Mucosa of descending colon (tissue), 3 donors: ENCODE data around the gene MYO18B. TPM values are rescaled to one million over a fixed set of nuclear protein-coding genes. Genes with fewer than 3 reads are reported as not detected.

ENCODE experiments used
- ATAC-seq: fragments of 200-7000 bp; cut with Tn5 transposase; one replicate; pipeline ENCODE4 v1.9.1; 2020; ENCODE audit warnings: mild to moderate bottlenecking, moderate library complexity
- DNase-seq, 3 donors: peaks; one replicate each; pipeline ENCODE4 v3.0.0-alpha.2; 2020
- H3K36me3 ChIP-seq: fragments of 200-600 bp; one replicate; pipeline ENCODE4 v1.8.0; 2021; ENCODE audit warnings: low read depth, mild to moderate bottlenecking
- H3K4me1 ChIP-seq: fragments of 200-600 bp; one replicate; pipeline ENCODE4 v1.8.0; 2021; ENCODE audit warnings: low read depth, mild to moderate bottlenecking
- H3K4me3 ChIP-seq: fragments of 200-600 bp; one replicate; pipeline ENCODE4 v1.8.0; 2021; ENCODE audit warnings: mild to moderate bottlenecking
- H3K9me3 ChIP-seq: fragments of 200-600 bp; one replicate; pipeline ENCODE4 v1.8.0; 2021; ENCODE audit warnings: mild to moderate bottlenecking
- intact Hi-C, 2 donors: fragments of 100-400 bp; cut with DNase I in 1 of 2; cut with micrococcal nuclease in 1 of 2; formaldehyde crosslinking; loops; one replicate each; pipeline versions ENCODE4 v1.11.0 to v1.11.1; 2022; cut with DNase I, micrococcal nuclease
- total RNA-seq, 3 donors: library from RNA; stranded (reverse); fragmentation: NEBNext Ultra II Directional in 2 of 3; extraction: Animal tissue kit (Norgen Biotek cat#: 25700) in 2 of 3; gene quantifications; one replicate each; pipeline versions ENCODE4 v1.2.1 to v1.2.4, GENCODE V29; 2021 to 2023
- TF ChIP-seq, protein P1 (sequence below): fragments of 200-600 bp; IDR thresholded peaks from one replicate; pipeline ENCODE4 v1.8.0; 2022; ENCODE audit warnings: antibody characterized with exemption, mild to moderate bottlenecking
- donor health status: DM: no; HTN: no; CAD: no; lungs with moderate emphysema.
- donor health status: DM: no; HTN: no; CAD: no.
- donor health status: DM: no; HTN: yes; CAD: no.

MYO18B gene
- total RNA-seq, 3 donors from 2014 or later, result 0.03 to 0.17 (median 0.12) TPM

DNA sequence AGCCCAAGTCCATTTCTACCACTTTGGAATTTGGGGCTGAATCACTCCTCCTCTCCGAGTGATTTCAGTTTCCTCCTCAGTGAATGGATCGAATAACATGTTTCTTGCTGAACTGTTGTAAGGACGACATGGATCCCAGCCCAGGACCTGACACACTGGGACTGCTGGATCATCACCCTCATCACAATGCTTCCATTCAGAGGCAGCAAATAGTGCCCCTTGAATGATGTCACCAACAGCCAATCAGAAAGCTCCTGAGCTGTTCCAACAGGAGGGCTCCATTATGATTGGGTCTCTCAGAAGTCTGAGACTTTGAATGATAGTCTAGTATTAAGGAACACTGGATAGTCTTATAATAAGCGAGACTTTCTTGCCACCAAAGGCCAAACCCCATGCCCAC, 158.9 kb downstream of the MYO18B start:
- Histone ChIP-seq H3K4me3 (no peak overlapping the region), H3K4me1 (no peaks in the 10 kb centered on the region), H3K9me3 (no peaks in the 10 kb centered on the region), H3K36me3 (no peaks in the 10 kb centered on the region)
- DNase-seq (no peak), ATAC-seq (no peak)
- intact Hi-C loops, result no loop called here
- TF ChIP-seq, protein P1, sequence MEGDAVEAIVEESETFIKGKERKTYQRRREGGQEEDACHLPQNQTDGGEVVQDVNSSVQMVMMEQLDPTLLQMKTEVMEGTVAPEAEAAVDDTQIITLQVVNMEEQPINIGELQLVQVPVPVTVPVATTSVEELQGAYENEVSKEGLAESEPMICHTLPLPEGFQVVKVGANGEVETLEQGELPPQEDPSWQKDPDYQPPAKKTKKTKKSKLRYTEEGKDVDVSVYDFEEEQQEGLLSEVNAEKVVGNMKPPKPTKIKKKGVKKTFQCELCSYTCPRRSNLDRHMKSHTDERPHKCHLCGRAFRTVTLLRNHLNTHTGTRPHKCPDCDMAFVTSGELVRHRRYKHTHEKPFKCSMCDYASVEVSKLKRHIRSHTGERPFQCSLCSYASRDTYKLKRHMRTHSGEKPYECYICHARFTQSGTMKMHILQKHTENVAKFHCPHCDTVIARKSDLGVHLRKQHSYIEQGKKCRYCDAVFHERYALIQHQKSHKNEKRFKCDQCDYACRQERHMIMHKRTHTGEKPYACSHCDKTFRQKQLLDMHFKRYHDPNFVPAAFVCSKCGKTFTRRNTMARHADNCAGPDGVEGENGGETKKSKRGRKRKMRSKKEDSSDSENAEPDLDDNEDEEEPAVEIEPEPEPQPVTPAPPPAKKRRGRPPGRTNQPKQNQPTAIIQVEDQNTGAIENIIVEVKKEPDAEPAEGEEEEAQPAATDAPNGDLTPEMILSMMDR, result no peak

DNA sequence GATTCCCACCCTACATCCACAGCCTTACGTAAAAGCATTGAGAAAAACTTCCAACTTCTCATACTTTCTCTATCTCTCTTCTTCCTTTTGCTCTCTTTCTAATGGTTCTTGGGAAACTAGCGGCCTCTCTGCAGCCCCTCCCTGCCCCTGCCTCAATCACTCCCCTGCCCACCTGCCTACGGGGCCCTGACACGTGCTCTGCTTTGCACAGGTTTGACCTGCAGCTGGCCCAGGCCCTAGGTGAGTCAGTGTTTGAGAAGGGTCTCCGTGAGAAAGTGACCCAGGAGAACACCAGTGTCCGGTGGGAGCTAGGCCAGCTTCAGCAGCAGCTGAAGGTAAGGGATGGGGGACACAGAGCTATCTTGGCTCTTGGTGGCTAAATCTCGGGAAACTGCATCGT, 160.4 kb downstream of the MYO18B start:
- DNase-seq (no peak), ATAC-seq (no peak)
- no peaks in the 10 kb centered on the region for H3K36me3 ChIP-seq
- intact Hi-C loops, result no loop called here
- no peaks in the 10 kb centered on the region for H3K9me3 ChIP-seq
- no peak overlapping the region for H3K4me3 ChIP-seq
- TF ChIP-seq, protein P1, result no peak
- H3K4me1 ChIP-seq, result no peaks in the 10 kb centered on the region

DNA sequence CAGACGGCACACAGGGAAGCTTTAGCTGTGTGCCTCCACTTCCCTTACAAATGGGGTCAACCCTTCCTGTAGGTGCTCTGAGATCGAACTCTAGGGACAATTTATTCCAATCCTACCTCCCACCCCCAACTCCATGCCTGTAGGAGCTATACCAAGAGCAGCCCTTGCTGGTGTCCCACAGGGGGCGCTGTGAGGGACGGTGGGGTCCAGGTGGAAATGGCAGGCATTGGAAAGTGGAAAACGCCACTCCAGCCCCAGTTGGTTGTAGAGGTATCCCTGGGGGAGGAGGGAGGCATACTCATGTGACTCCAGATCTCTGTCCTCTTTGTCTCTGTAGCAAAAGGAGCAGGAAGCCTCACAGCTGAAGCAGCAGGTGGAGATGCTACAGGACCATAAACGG, 161.3 kb downstream of the MYO18B start:
- TF ChIP-seq, protein P1, result no peak
- H3K4me1 ChIP-seq, result no peaks in the 10 kb centered on the region
- intact Hi-C loops, result no loop called here
- H3K9me3 ChIP-seq, result no peaks in the 10 kb centered on the region
- H3K4me3 ChIP-seq, result no peak overlapping the region
- DNase-seq (no peak), ATAC-seq (no peak)
- no peaks in the 10 kb centered on the region for H3K36me3 ChIP-seq

DNA sequence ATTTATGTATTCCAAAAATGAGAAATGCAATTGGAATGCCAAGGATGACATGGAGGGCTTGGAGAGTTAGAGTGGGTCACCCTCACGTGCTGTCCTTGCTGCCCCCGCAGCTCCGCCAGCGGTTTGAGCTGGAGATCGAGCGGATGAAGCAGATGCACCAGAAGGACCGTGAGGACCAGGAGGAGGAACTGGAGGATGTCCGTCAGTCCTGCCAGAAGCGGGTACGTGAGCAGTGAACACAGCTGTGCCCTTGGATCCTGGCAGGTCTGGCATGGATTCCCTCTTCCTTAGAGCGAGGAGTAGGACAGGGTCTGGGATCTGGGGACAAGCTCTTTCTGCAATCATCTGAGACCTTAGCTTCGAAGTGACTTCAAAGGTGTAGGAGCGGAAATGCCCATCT, 166.2 kb downstream of the MYO18B start:
- DNase-seq, result no peak
- Histone ChIP-seq H3K9me3 (no peaks in the 10 kb centered on the region), H3K36me3 (no peaks in the 10 kb centered on the region), H3K4me3 (no peak overlapping the region), H3K4me1 (no peaks in the 10 kb centered on the region)
- TF ChIP-seq, protein P1, result no peak
- intact Hi-C loops, result no loop called here
- ATAC-seq, result no peak

DNA sequence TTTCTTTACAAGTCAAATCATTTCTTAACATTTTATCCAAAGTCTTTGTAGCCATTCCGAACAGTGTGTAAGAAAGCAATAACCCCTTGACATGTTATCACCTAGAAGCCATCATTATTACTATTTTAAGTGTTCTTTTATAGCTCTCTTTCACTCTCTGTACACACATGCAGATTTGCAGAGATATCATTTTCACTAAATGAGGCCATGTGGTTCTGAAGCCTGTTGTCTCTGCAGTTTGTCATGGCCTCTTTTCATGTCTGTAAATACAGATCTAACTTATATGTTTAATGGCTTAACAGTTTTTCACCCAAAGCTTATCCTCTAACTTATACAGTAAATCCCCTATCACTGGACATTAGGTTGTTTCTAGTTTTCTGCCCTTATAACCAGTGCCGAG, 166.8 kb downstream of the MYO18B start:
- intact Hi-C loops, result no loop called here
- H3K4me1 ChIP-seq, result no peaks in the 10 kb centered on the region
- ATAC-seq, result no peak
- no peaks in the 10 kb centered on the region for H3K36me3 ChIP-seq
- no peak overlapping the region for H3K4me3 ChIP-seq
- no peak for DNase-seq
- no peaks in the 10 kb centered on the region for H3K9me3 ChIP-seq
- TF ChIP-seq, protein P1, result no peak
